ENCODE results near the gene STK38L.

STK38L gene

GRCh38 chr12:27330846-27331245, 86.8 kb downstream of the STK38L start:
- DNase-seq: no peak

- DNase-seq: peak; percentile 96
Observed at GRCh38 chr12:27331291-27331926, 87.3 kb downstream of the STK38L start.

- no peak for DNase-seq
Observed at GRCh38 chr12:27331927-27332324, 87.8 kb downstream of the STK38L start.

- DNase-seq: no peak
Observed at GRCh38 chr12:27332407-27332713, 88.3 kb downstream of the STK38L start.

- DNase-seq: peak; percentile 47
Observed at GRCh38 chr12:27332714-27333402, 88.8 kb downstream of the STK38L start, which contains the start of gene BMAL2. Gene BMAL2 (plus strand): TSS chr12:27332836. CDS start chr12:27333073, 237 bp downstream.

GRCh38 chr12:27333403-27334009, 89.4 kb downstream of the STK38L start:
- no peak for DNase-seq

GRCh38 chr12:27334042-27334720, 90.1 kb downstream of the STK38L start:
- no peak for DNase-seq

- no peak for DNase-seq
Observed at GRCh38 chr12:27334721-27335082, 90.6 kb downstream of the STK38L start.

- no peak for DNase-seq
Observed at GRCh38 chr12:27335364-27336281, 91.5 kb downstream of the STK38L start.

GRCh38 chr12:27336282-27336653, 92.2 kb downstream of the STK38L start:
- DNase-seq: no peak

- no peak for DNase-seq
Observed at GRCh38 chr12:27337376-27337775, 93.3 kb downstream of the STK38L start.

- no peak for DNase-seq
Observed at GRCh38 chr12:27338473-27338872, 94.4 kb downstream of the STK38L start.

GRCh38 chr12:27340971-27341370, 96.9 kb downstream of the STK38L start:
- no peak for DNase-seq

GRCh38 chr12:27342536-27342935, 98.5 kb downstream of the STK38L start:
- DNase-seq: no peak

GRCh38 chr12:27343255-27344000, 99.3 kb downstream of the STK38L start:
- DNase-seq: peak; percentile 94

- peak; percentile 36 for DNase-seq
Observed at GRCh38 chr12:27344246-27344645, 100.2 kb downstream of the STK38L start.

- no peak for DNase-seq
Observed at GRCh38 chr12:27344760-27345159, 100.7 kb downstream of the STK38L start.

- DNase-seq: no peak
Observed at GRCh38 chr12:27345376-27345775, 101.3 kb downstream of the STK38L start.

GRCh38 chr12:27347779-27348178, 103.7 kb downstream of the STK38L start:
- no peak for DNase-seq

GRCh38 chr12:27351476-27351875, 107.4 kb downstream of the STK38L start:
- DNase-seq: no peak

- DNase-seq: no peak
Observed at GRCh38 chr12:27355486-27355885, 111.4 kb downstream of the STK38L start.

- no peak for DNase-seq
Observed at GRCh38 chr12:27355979-27356378, 111.9 kb downstream of the STK38L start.

Data from HCEC 1CT (cell line).